AG09309 (cell line): Measurements from ENCODE around the gene ADAMTS6.

Experiments used
- DNase-seq: peaks from one replicate; pipeline ENCODE4 v3.0.0-alpha.2; 2010; ENCODE audit warnings: low read depth
- H3K4me3 ChIP-seq: 2 replicates; pipeline ENCODE4 v1.5.1; 2011; ENCODE audit warnings: mild to moderate bottlenecking, low read depth, low read length, moderate library complexity; ENCODE audit not compliant: control insufficient read depth
- CTCF ChIP-seq: IDR thresholded peaks from 2 replicates; pipeline ENCODE4 v1.5.1; 2011; ENCODE audit warnings: mild to moderate bottlenecking, low read depth, low read length, inconsistent platforms; ENCODE audit not compliant: insufficient read depth, control insufficient read depth; ENCODE audit errors: missing control alignments

ADAMTS6 gene

DNA sequence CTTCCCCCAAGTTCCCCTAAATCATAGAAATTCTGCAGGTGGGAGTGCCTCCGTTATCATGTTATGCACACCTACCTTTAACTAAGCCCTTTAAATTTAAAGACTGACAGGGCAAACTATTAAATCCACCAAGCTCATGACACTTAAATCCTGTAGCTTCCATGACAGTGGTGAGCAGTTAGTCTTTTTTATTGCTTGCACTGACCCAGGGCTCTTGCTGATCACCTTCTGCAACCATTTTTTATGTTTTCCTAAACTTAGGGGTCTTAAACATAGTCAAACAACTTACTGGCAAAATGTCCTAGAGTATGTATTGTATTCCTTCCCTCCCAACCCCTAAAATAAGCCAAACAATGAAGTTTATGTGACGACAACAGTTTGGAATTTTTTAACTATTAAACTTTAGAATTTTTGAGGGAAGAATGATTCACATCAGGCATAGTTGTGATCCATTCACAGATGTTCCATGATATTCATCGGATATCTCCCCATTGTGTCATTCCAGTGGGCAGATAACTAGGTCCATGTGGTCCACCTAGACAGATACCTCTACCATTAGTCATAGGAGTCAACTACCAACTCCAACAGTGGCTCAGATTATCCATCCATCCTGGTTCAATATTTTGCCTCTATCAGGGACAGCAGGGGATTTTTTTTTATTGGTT lies 283.1 kb downstream of the ADAMTS6 start:
- TF ChIP-seq CTCF, result no peak
- DNase-seq, result peak; percentile 98
- no peak overlapping the region for H3K4me3 ChIP-seq

- no peak for TF ChIP-seq CTCF
- DNase-seq, result no peak
- H3K4me3 ChIP-seq, result no peak overlapping the region
Measured at GRCh38 chr5:65197531-65198455, 283.9 kb downstream of the ADAMTS6 start.

GRCh38 chr5:65194871-65195270 lies 286.8 kb downstream of the ADAMTS6 start:
- no peak overlapping the region for H3K4me3 ChIP-seq
- TF ChIP-seq CTCF, result no peak
- no peak for DNase-seq

DNA sequence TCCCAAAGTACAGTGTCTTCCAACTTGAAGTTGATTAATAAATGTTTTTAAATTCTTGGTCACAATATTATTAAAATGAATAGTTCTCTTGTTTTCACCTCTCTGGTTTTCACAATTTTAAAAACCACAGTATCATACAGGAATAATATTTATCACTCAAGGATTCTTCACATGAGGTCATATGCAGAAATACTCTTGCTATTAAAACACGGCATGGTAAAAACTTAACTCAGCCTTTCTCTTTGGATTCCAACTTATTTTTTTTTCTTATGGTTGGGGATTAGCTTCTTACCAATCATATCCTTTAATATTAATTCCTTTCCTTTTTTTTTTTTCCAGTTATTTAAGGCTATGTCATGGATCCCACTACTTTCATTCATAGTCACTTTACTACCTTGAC lies 289.4 kb downstream of the ADAMTS6 start:
- no peak for TF ChIP-seq CTCF
- no peak for DNase-seq
- H3K4me3 ChIP-seq, result no peak overlapping the region

DNA sequence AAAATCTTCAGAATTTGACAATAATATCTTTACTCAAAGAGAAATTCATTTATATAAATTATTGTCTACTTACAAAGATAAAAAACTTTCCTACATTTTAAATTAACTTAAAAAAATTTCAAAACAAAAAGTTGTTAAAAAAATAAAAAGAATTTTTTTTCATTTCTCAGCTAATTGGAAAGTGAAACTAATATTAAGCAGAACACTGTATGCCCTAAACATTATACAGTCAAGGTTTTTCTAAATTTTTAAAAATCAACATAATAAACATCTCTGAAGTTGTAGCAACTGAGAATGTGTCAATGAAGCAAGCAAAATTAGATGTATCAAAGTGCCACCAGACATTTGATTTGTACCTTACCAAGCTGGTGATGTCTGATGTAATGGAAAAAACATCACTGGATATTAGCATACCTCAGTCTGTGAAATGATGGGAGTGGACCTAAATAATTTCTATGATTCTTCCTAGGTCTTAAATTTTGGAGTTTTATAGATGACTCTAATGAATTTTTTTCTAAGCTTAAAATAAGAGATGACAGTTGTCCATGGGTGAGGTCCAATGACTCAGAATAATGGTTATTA lies 290.1 kb downstream of the ADAMTS6 start:
- DNase-seq, result no peak
- TF ChIP-seq CTCF, result no peak
- H3K4me3 ChIP-seq, result no peak overlapping the region

- peak; percentile 98 for DNase-seq
- no peak overlapping the region for H3K4me3 ChIP-seq
- no peak for TF ChIP-seq CTCF
Measured at GRCh38 chr5:65190328-65191053, 291.2 kb downstream of the ADAMTS6 start.
